COLO829 (cell line): Measurements from ENCODE around the gene FAM187B.

Experiments used
- DNase-seq: peaks from one replicate; pipeline ENCODE4 v3.0.0; 2012; ENCODE audit warnings: low spot score

The FAM187B gene

DNA sequence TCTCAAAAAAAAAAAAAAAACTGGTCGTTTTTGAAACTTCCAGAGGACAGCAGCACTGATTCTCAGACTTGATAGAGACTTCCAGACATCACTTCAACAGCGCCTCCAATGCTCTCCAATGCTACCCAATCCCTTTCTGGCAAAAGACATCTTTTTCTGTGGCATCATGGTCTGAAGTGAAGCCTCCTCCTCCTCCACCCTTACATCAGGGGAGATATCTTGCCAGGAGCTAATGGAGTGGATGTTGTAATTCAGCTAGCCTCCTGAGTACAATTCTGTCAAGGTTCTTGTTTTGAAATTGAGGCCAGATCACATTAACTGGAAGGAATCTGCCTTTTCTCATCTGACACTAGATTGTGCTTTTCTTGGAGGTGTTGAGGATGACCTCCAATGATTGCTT is 49.8 kb downstream of the FAM187B start:
- no peak for DNase-seq

DNA sequence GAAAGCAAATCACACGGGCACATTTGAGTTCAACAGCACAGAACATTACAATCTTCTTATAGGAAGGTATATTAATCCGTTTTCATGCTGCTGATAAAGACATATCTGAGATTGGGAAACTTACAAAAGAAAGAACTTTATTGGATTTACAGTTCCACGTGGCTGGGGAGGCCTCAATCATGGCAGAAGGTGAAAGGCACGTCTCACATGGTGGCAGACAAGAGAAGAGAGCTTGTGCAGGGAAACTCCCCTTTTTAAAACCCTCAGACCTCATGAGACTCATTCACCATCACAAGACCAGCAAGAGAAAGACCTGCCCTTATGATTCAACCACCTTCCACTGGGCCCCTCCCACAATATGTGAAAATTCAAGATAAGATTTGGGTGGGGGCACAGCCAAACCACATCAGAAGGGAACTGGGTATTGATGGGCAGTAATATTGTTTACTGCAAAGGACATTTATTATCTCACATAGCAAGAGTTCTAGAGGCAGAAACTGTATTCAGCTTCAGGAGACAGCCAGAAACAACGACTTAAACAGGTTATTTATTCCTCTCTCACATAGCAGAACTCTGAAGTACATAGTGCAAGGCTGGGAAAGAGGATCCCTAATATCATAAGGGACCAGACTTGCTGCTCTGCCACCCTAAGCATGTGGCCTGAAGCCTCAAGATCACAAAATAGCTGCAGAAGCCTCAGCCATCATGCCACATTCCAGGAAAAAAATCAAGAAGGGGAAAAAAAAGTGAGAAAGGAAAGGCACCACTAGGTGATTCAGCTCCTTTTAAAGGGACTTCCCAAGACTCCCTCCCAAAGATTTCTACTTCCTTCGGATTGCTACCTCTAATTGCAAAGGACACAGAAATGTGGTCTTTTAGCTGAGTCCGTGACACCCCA is 50.9 kb downstream of the FAM187B start:
- DNase-seq, result no peak

DNA sequence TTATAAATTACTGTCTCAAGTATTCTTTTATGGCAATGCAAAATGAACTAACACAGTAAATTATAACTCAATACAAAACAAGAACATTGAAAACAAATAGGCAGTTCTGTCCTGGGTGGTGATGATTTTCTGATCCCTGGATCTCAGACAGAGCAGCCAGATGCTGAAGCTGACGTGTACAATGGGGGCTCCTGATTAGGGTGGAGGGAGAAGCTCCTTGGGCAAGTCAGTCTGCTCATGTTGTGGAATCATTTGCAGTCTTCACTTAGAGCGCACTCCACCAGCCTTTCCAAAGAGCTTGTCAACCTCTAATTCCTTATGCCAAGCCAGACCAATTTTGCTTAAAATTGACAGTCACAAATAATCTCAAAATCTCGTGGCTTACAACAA is 52.4 kb downstream of the FAM187B start:
- DNase-seq, result no peak
